Ovary (tissue), 3 donors: ENCODE results near the gene BTN2A1.

ENCODE experiments used
- EP300 ChIP-seq: sonication (generic); formaldehyde crosslinking; IDR thresholded peaks from one replicate; pipeline ENCODE4 v1.6.1; 2017; ENCODE audit warnings: antibody characterized with exemption
- POLR2A ChIP-seq: fragments of 450-650 bp; IDR thresholded peaks from one replicate; pipeline ENCODE4 v1.6.1; 2017; ENCODE audit warnings: antibody characterized with exemption, mild to moderate bottlenecking, moderate library complexity
- TF ChIP-seq, protein P1 (sequence below), 3 donors: fragments of 450-650 bp in 2 of 3; fragments of 200-600 bp in 1 of 3; IDR thresholded peaks; one replicate each; pipeline versions ENCODE4 v1.5.1 to v1.8.0; 2016 to 2022; ENCODE audit warnings: antibody characterized with exemption in 3 of 3, mild to moderate bottlenecking in 1 of 3
- donor health status: DM: no; HTN: no; CAD: no.

DNA sequence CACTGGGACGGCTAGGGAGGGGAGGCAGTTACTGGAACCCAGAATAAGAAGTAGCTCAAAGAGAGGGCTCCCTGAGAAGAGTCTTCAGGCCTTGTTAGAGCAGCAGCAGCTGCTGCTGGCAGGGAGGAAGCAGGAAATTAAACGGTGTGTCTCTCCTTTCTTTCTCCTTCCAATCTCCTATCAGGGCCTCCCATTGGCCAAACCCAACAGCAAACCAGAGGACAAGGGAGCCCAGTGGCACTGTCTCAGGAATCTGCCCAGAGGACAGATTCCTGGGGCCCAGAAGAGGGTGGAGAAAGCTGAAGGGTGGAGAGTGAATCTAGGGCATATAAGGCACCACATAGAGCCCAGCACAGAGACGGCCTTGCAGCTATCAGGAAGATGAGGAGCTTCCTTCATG lies 45.5 kb upstream of the BTN2A1 start:
- TF ChIP-seq, protein P1, sequence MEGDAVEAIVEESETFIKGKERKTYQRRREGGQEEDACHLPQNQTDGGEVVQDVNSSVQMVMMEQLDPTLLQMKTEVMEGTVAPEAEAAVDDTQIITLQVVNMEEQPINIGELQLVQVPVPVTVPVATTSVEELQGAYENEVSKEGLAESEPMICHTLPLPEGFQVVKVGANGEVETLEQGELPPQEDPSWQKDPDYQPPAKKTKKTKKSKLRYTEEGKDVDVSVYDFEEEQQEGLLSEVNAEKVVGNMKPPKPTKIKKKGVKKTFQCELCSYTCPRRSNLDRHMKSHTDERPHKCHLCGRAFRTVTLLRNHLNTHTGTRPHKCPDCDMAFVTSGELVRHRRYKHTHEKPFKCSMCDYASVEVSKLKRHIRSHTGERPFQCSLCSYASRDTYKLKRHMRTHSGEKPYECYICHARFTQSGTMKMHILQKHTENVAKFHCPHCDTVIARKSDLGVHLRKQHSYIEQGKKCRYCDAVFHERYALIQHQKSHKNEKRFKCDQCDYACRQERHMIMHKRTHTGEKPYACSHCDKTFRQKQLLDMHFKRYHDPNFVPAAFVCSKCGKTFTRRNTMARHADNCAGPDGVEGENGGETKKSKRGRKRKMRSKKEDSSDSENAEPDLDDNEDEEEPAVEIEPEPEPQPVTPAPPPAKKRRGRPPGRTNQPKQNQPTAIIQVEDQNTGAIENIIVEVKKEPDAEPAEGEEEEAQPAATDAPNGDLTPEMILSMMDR (IDR thresholded peaks at IDR 0.05): no peak
- TF ChIP-seq POLR2A (no peak), EP300 (no peak)
